ENCODE data around the gene CLEC4F.

GRCh38 chr2:70808983-70809958, 11.1 kb downstream of the CLEC4F start:
- TF ChIP-seq CTCF (conservative IDR thresholded peaks at IDR 0.05) (no peak), ZFX (IDR thresholded peaks at IDR 0.05) (no peak)

Measured in C4-2B (cell line).